Mesendoderm (in vitro differentiated cells): ENCODE measurements around the gene DYSF.

Source experiments
- DNase-seq: peaks from one replicate; pipeline ENCODE4 v3.0.0; 2013
- H2AK5ac ChIP-seq: 2 replicates; pipeline ENCODE4 v1.6.1; 2013; ENCODE audit warnings: low read length, inconsistent platforms
- H2BK120ac ChIP-seq: 2 replicates; pipeline ENCODE4 v1.6.1; 2013; ENCODE audit warnings: low read depth, mild to moderate bottlenecking, low read length, moderate library complexity, mixed read lengths
- H2BK15ac ChIP-seq: replicated peaks from 2 replicates; pipeline ENCODE4 v1.6.1; 2013; ENCODE audit warnings: low read depth, mild to moderate bottlenecking, moderate library complexity
- H2BK5ac ChIP-seq: 2 replicates; pipeline ENCODE4 v1.6.1; 2013; ENCODE audit warnings: low read length, inconsistent platforms
- H3K18ac ChIP-seq: 2 replicates; pipeline ENCODE4 v1.6.1; 2013; ENCODE audit warnings: mild to moderate bottlenecking, low read length, mixed read lengths
- H3K23ac ChIP-seq: one replicate; pipeline ENCODE4 v1.6.1; 2013; ENCODE audit warnings: low read length
- H3K27ac ChIP-seq: 2 replicates; pipeline ENCODE4 v1.5.1; 2013; ENCODE audit warnings: low read depth, mild to moderate bottlenecking, inconsistent platforms, low read length, moderate library complexity
- H3K27me3 ChIP-seq: 2 replicates; pipeline ENCODE4 v1.6.1; 2013; ENCODE audit warnings: low read length, control low read depth, mild to moderate bottlenecking, inconsistent platforms; ENCODE audit not compliant: insufficient read depth, poor library complexity
- H3K36me3 ChIP-seq: 2 replicates; pipeline ENCODE4 v1.6.1; 2013; ENCODE audit warnings: low read length, inconsistent platforms; ENCODE audit not compliant: control insufficient read depth, insufficient read depth
- H3K4ac ChIP-seq: one replicate; pipeline ENCODE4 v1.6.1; 2013; ENCODE audit warnings: low read depth, mild to moderate bottlenecking, low read length, moderate library complexity
- H3K4me1 ChIP-seq: 2 replicates; pipeline ENCODE4 v1.6.1; 2013; ENCODE audit warnings: low read depth, low read length, inconsistent platforms; ENCODE audit not compliant: control insufficient read depth
- H3K4me2 ChIP-seq: 2 replicates; pipeline ENCODE4 v1.6.1; 2013; ENCODE audit warnings: low read length
- H3K4me3 ChIP-seq: 2 replicates; pipeline ENCODE4 v1.5.1; 2013; ENCODE audit warnings: mild to moderate bottlenecking, low read length
- H3K56ac ChIP-seq: one replicate; pipeline ENCODE4 v1.6.1; 2013; ENCODE audit warnings: low read length
- H3K79me1 ChIP-seq: 2 replicates; pipeline ENCODE4 v1.6.1; 2013; ENCODE audit warnings: low read length, inconsistent platforms
- H3K79me2 ChIP-seq: 2 replicates; pipeline ENCODE4 v1.6.1; 2013; ENCODE audit warnings: mild to moderate bottlenecking, low read length; ENCODE audit not compliant: control insufficient read depth, insufficient read depth
- H3K9ac ChIP-seq: 2 replicates; pipeline ENCODE4 v1.6.1; 2013; ENCODE audit warnings: low read length, inconsistent platforms
- H4K5ac ChIP-seq: one replicate; pipeline ENCODE4 v1.6.1; 2013; ENCODE audit warnings: low read length
- H4K8ac ChIP-seq: one replicate; pipeline ENCODE4 v1.6.1; 2013; ENCODE audit warnings: low read depth, mild to moderate bottlenecking, control low read depth, low read length, moderate library complexity
- WGBS: extraction: QIAGEN DNeasy Blood & Tissue Kit; methylation state at CpG from one replicate; pipeline ENCODE4 v1.1.7; 2013; ENCODE audit warnings: low lambda C conversion rate, missing lambda C conversion rate; ENCODE audit not compliant: insufficient coverage; ENCODE audit errors: extremely low coverage; 5-methylcytosine and 5-hydroxymethylcytosine counted together

Gene DYSF

DNA sequence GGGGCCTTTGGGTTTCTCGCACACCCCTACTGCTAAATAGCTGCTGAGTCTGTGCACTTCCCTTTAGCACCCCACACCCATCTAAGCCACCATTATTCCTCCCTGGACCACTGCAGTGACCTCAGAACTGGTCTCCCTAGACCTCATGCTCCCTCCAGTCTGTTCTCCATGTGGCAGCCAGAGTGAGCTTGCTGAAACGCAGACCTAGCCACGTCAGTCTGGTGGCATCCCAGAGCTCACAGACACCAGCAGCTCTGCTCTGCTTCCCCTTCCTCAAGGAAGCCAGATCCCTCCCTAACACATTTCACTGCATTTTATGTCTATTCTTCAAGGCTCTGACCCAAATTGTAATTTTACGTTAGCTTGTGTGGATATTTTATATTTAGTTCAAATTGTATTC lies 144.4 kb downstream of the DYSF start:
- H3K79me1 ChIP-seq = no peaks in the 10 kb centered on the region
- H3K79me2 ChIP-seq = no peaks in the 10 kb centered on the region
- no peak overlapping the region for H3K56ac ChIP-seq
- H3K4me1 ChIP-seq = no peaks in the 10 kb centered on the region
- H3K27ac ChIP-seq = no peak overlapping the region
- H2BK5ac ChIP-seq = no peak overlapping the region
- H2BK15ac ChIP-seq = no peak overlapping the region
- no peak overlapping the region for H4K8ac ChIP-seq
- H3K27me3 ChIP-seq = no peaks in the 10 kb centered on the region
- no CpG with 5 or more reads among the region's 4 CpGs for WGBS
- H2AK5ac ChIP-seq = no peak overlapping the region
- no peak overlapping the region for H3K4ac ChIP-seq
- no peak for DNase-seq
- H3K36me3 ChIP-seq = no peaks in the 10 kb centered on the region
- no peak overlapping the region for H3K4me2 ChIP-seq
- H3K9ac ChIP-seq = no peak overlapping the region
- H3K4me3 ChIP-seq = no peak overlapping the region
- H3K18ac ChIP-seq = no peak overlapping the region
- H4K5ac ChIP-seq = no peak overlapping the region
- no peak overlapping the region for H2BK120ac ChIP-seq
- H3K23ac ChIP-seq = no peak overlapping the region

DNA sequence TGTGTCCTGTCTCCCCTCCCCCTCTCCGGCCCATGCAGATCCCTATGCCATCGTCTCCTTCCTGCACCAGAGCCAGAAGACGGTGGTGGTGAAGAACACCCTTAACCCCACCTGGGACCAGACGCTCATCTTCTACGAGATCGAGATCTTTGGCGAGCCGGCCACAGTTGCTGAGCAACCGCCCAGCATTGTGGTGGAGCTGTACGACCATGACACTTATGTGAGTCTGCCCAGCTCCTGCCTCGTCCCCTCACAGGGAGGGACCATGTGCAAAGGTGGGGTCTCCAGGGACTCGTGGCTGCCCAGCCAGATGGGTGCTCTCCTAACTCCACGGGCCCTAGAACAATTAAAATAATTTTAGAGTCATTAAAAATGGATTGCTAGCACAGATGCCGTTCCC lies 145.2 kb downstream of the DYSF start:
- no peaks in the 10 kb centered on the region for H3K4me1 ChIP-seq
- H3K36me3 ChIP-seq = no peaks in the 10 kb centered on the region
- no peak overlapping the region for H3K18ac ChIP-seq
- no peaks in the 10 kb centered on the region for H3K27me3 ChIP-seq
- no peak overlapping the region for H2BK15ac ChIP-seq
- H4K5ac ChIP-seq = no peak overlapping the region
- H3K56ac ChIP-seq = no peak overlapping the region
- H2BK120ac ChIP-seq = no peak overlapping the region
- no peak overlapping the region for H3K23ac ChIP-seq
- H3K79me2 ChIP-seq = no peaks in the 10 kb centered on the region
- no peak overlapping the region for H3K4me3 ChIP-seq
- no peak overlapping the region for H2AK5ac ChIP-seq
- WGBS = no CpG with 5 or more reads among the region's 14 CpGs
- no peak overlapping the region for H2BK5ac ChIP-seq
- DNase-seq = no peak
- H3K4me2 ChIP-seq = no peak overlapping the region
- no peak overlapping the region for H3K27ac ChIP-seq
- no peak overlapping the region for H3K9ac ChIP-seq
- H3K79me1 ChIP-seq = no peaks in the 10 kb centered on the region
- no peak overlapping the region for H3K4ac ChIP-seq
- H4K8ac ChIP-seq = no peak overlapping the region

DNA sequence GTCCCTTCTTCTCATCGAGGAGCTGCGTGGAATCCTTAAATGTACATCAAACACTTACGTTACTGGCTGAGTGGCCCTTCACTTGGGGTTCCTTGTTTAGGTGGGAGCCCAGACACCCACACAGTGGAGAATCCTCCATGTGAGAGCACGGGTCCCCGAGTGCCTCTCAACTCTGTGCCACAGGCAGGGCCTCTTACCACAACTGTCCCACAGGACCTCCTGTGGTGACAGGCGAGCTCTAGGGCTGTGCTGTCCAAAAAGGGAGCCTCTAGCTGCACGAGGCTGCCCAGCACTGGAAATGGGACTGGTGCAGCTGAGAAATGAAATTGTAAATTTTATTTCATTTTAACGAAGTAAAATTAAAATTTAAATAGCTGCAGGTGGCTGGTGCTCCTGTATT lies 145.7 kb downstream of the DYSF start:
- Histone ChIP-seq H3K23ac (no peak overlapping the region), H3K27me3 (no peaks in the 10 kb centered on the region)
- no CpG with 5 or more reads among the region's 8 CpGs for WGBS

DNA sequence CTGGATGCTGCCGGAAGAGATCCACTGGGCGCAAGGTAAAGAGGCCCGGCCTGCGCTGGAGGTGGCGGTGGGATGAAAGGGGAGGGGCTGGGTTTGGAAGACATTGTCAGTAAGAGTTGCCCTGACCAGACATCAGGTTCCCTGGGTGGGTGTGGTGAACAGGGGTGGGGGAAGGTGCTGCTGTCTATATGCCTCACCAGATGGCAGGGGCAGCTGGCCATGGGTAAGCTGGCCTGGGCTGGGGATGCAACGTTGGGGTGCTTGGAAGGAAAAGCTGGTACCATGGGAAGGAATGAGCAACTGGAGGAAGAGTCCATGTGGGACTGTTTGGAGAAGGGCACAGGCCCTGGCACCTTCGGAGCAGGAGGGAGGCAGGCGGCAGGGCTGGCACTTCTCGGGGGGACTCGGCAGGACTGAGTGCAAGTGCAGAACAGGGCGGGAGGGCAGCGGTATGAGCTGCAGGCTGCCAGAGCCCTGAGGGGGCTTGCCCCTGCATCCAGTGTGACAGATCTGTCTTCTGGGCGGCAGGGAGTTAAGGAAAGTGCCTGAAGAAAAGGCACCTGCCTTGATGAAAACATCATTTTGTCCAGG lies 146.4 kb downstream of the DYSF start:
- H2BK15ac ChIP-seq = no peak overlapping the region
- H2BK5ac ChIP-seq = no peak overlapping the region
- no peaks in the 10 kb centered on the region for H3K36me3 ChIP-seq
- no peak for DNase-seq
- H3K27me3 ChIP-seq = no peaks in the 10 kb centered on the region
- no peaks in the 10 kb centered on the region for H3K79me2 ChIP-seq
- H3K27ac ChIP-seq = no peak overlapping the region
- no peak overlapping the region for H3K4ac ChIP-seq
- no peak overlapping the region for H2BK120ac ChIP-seq
- H3K4me1 ChIP-seq = no peaks in the 10 kb centered on the region
- WGBS = no CpG with 5 or more reads among the region's 13 CpGs
- no peak overlapping the region for H4K8ac ChIP-seq
- no peak overlapping the region for H3K23ac ChIP-seq
- H3K56ac ChIP-seq = no peak overlapping the region
- H2AK5ac ChIP-seq = no peak overlapping the region
- no peak overlapping the region for H3K9ac ChIP-seq
- no peak overlapping the region for H3K4me3 ChIP-seq
- no peak overlapping the region for H4K5ac ChIP-seq
- no peaks in the 10 kb centered on the region for H3K79me1 ChIP-seq
- no peak overlapping the region for H3K4me2 ChIP-seq
- no peak overlapping the region for H3K18ac ChIP-seq

More for the DNA sequence above, 145.7 kb downstream of the DYSF start:
- Histone ChIP-seq H3K79me2 (no peaks in the 10 kb centered on the region), H2BK15ac (no peak overlapping the region), H3K27ac (no peak overlapping the region), H3K18ac (no peak overlapping the region), H3K9ac (no peak overlapping the region), H3K4me3 (no peak overlapping the region), H2BK5ac (no peak overlapping the region), H3K79me1 (no peaks in the 10 kb centered on the region), H3K4me2 (no peak overlapping the region), H2AK5ac (no peak overlapping the region), H2BK120ac (no peak overlapping the region), H4K5ac (no peak overlapping the region), H3K4me1 (no peaks in the 10 kb centered on the region), H3K36me3 (no peaks in the 10 kb centered on the region), H3K4ac (no peak overlapping the region), H4K8ac (no peak overlapping the region), H3K56ac (no peak overlapping the region)
- no peak for DNase-seq

DNA sequence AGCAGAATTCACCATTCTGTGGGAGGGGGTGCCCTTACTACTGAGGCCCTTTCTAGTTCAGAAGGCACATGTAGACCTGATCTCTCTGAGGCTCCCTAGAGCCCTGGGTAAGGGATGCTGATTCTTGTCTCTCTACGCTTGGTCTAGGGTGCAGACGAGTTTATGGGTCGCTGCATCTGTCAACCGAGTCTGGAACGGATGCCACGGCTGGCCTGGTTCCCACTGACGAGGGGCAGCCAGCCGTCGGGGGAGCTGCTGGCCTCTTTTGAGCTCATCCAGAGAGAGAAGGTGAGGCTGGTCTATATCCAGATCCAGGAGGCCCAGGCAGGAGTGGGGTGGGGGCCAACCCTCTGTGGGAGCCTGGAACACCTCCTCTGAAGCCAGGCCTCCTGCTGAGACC lies 147.2 kb downstream of the DYSF start:
- H3K4ac ChIP-seq = no peak overlapping the region
- H3K23ac ChIP-seq = no peak overlapping the region
- no peak overlapping the region for H2BK120ac ChIP-seq
- H3K18ac ChIP-seq = no peak overlapping the region
- H3K27ac ChIP-seq = no peak overlapping the region
- H2AK5ac ChIP-seq = no peak overlapping the region
- H3K36me3 ChIP-seq = no peaks in the 10 kb centered on the region
- H3K79me1 ChIP-seq = no peaks in the 10 kb centered on the region
- no peak overlapping the region for H2BK15ac ChIP-seq
- no peaks in the 10 kb centered on the region for H3K27me3 ChIP-seq
- DNase-seq = no peak
- H3K4me1 ChIP-seq = peaks cover 5% of the 10 kb centered on the region
- H3K9ac ChIP-seq = no peak overlapping the region
- no peak overlapping the region for H3K56ac ChIP-seq
- H4K5ac ChIP-seq = no peak overlapping the region
- no peak overlapping the region for H3K4me2 ChIP-seq
- H2BK5ac ChIP-seq = no peak overlapping the region
- no CpG with 5 or more reads among the region's 9 CpGs for WGBS
- H3K79me2 ChIP-seq = no peaks in the 10 kb centered on the region
- no peak overlapping the region for H3K4me3 ChIP-seq
- no peak overlapping the region for H4K8ac ChIP-seq
